Measurements from ENCODE around the gene TNFRSF13B.

Gene TNFRSF13B

DNA sequence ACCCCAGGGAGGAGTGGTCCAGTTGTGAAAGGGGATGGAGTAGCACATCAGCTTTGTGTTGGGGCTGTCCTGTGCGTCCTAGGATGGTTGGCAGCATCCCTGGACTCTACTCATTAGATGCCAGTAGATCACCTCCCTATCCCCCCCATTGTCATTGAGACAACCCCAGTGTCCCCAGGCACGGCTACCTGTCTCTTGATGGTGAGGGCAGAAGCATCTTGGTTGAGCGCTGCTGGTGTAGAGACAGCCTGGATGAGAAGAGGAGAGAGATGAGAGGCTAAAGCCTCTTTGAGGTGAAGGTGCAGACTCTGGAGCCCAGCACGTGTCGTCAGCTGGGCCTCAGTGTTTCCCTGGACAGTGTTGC is 55.4 kb downstream of the TNFRSF13B start:
- H3K4me2 ChIP-seq = no peak overlapping the region; the same call in 1 of the 2 replicates
- no peaks in the 10 kb centered on the region for H3K79me2 ChIP-seq (ENCODE audit: insufficient read depth, low read depth)
- H3K4me1 ChIP-seq (ENCODE audit: low read depth, poor library complexity, severe bottlenecking) = peaks cover 23% of the 10 kb centered on the region
- no peaks in the 10 kb centered on the region for H3K27me3 ChIP-seq (ENCODE audit: insufficient read depth, low read depth)
- TF ChIP-seq, protein P1, sequence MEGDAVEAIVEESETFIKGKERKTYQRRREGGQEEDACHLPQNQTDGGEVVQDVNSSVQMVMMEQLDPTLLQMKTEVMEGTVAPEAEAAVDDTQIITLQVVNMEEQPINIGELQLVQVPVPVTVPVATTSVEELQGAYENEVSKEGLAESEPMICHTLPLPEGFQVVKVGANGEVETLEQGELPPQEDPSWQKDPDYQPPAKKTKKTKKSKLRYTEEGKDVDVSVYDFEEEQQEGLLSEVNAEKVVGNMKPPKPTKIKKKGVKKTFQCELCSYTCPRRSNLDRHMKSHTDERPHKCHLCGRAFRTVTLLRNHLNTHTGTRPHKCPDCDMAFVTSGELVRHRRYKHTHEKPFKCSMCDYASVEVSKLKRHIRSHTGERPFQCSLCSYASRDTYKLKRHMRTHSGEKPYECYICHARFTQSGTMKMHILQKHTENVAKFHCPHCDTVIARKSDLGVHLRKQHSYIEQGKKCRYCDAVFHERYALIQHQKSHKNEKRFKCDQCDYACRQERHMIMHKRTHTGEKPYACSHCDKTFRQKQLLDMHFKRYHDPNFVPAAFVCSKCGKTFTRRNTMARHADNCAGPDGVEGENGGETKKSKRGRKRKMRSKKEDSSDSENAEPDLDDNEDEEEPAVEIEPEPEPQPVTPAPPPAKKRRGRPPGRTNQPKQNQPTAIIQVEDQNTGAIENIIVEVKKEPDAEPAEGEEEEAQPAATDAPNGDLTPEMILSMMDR (conservative IDR thresholded peaks at IDR 0.05; ENCODE audit: low read depth, low read length) = no peak
- H3K9ac ChIP-seq = no peak overlapping the region
- H2AFZ ChIP-seq (ENCODE audit: low read depth) = no peak overlapping the region
- H4K20me1 ChIP-seq (ENCODE audit: insufficient read depth) = no peaks in the 10 kb centered on the region
- H3K27ac ChIP-seq = no peak overlapping the region
- no peak overlapping the region for H3K4me3 ChIP-seq (IDR thresholded peaks at IDR 0.05; ENCODE audit: insufficient read depth, low read depth, low read length)
- no peaks in the 10 kb centered on the region for H3K36me3 ChIP-seq (ENCODE audit: insufficient read depth)

DNA sequence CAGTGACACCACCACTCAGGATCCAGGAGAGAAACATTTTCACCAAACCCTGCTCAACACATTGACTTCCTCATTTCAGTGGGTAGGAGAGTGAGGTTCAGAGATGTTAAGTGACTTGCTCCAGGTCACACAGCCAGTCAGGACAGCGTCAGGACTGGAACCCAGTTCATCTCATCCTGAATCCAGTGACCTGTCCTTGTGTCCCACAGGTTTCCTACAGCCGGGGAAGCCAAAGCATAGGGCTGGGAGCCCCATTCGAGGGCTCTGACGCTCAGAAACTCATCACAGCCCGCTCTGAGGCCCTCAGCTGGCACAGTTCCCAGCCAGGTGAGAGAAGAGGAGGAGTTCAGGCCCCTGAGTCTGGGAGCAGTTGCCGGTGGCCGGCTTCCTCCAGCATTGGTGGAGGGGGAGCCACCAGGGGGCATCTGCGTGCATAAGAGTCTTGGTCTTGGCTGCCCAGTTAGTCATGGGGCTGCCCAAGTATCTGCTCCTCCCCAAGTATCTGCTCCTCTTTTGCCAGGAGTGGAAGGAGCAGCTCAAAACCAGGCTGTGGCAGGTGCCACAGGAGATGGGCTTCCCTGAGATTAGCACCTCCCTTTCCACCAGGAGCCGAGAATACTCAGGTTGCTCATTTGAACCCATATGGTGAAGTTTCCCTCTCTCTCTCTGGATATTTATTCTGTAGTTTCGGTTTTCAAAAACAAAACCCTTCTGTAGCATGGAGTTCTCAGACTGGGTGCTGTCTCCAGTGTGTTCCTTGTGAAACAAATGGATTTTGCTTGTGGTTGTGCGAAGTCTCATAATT is 56.0 kb downstream of the TNFRSF13B start:
- Histone ChIP-seq H3K4me2 (peak overlapping the region; percentile 39; the same call in 1 of the 2 replicates), H3K27ac (no peak overlapping the region), H3K36me3 (ENCODE audit: insufficient read depth) (no peaks in the 10 kb centered on the region), H2AFZ (ENCODE audit: low read depth) (peak overlapping the region; percentile 61; the same call in 1 of the 2 replicates), H3K4me1 (ENCODE audit: low read depth, poor library complexity, severe bottlenecking) (peaks cover 23% of the 10 kb centered on the region), H3K79me2 (ENCODE audit: insufficient read depth, low read depth) (no peaks in the 10 kb centered on the region), H4K20me1 (ENCODE audit: insufficient read depth) (no peaks in the 10 kb centered on the region), H3K4me3 (IDR thresholded peaks at IDR 0.05; ENCODE audit: insufficient read depth, low read depth, low read length) (no peak overlapping the region), H3K9ac (no peak overlapping the region), H3K27me3 (ENCODE audit: insufficient read depth, low read depth) (no peaks in the 10 kb centered on the region)
- TF ChIP-seq, protein P1 (conservative IDR thresholded peaks at IDR 0.05; ENCODE audit: low read depth, low read length) = peak; percentile 55

DNA sequence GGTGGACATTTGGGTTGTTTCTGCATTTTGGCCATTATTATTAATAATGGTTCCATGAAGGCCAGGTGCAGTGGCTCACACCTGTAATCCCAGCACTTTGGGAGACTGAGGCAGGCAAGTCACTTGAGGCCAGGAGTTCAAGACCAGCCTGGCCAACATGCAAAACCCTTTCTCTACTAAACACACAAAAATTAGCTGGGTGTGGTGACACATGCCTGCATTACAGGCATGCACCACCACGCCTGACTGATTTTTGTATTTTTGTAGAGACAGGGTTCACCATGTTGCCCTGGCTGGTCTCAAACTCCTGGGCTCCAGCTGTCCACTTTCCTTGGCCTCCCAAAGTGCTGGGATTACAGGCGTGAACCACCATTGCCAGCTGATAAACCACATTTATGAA is 58.5 kb downstream of the TNFRSF13B start:
- no peaks in the 10 kb centered on the region for H3K79me2 ChIP-seq (ENCODE audit: insufficient read depth, low read depth)
- H3K27me3 ChIP-seq (ENCODE audit: insufficient read depth, low read depth) = no peaks in the 10 kb centered on the region
- H3K9ac ChIP-seq = no peak overlapping the region
- no peaks in the 10 kb centered on the region for H3K36me3 ChIP-seq (ENCODE audit: insufficient read depth)
- no peak overlapping the region for H3K27ac ChIP-seq
- TF ChIP-seq, protein P1 (conservative IDR thresholded peaks at IDR 0.05; ENCODE audit: low read depth, low read length) = no peak
- H3K4me2 ChIP-seq = no peak overlapping the region
- no peaks in the 10 kb centered on the region for H4K20me1 ChIP-seq (ENCODE audit: insufficient read depth)
- no peak overlapping the region for H3K4me3 ChIP-seq (IDR thresholded peaks at IDR 0.05; ENCODE audit: insufficient read depth, low read depth, low read length)
- no peak overlapping the region for H2AFZ ChIP-seq (ENCODE audit: low read depth)
- peaks cover 23% of the 10 kb centered on the region for H3K4me1 ChIP-seq (ENCODE audit: low read depth, poor library complexity, severe bottlenecking)

DNA sequence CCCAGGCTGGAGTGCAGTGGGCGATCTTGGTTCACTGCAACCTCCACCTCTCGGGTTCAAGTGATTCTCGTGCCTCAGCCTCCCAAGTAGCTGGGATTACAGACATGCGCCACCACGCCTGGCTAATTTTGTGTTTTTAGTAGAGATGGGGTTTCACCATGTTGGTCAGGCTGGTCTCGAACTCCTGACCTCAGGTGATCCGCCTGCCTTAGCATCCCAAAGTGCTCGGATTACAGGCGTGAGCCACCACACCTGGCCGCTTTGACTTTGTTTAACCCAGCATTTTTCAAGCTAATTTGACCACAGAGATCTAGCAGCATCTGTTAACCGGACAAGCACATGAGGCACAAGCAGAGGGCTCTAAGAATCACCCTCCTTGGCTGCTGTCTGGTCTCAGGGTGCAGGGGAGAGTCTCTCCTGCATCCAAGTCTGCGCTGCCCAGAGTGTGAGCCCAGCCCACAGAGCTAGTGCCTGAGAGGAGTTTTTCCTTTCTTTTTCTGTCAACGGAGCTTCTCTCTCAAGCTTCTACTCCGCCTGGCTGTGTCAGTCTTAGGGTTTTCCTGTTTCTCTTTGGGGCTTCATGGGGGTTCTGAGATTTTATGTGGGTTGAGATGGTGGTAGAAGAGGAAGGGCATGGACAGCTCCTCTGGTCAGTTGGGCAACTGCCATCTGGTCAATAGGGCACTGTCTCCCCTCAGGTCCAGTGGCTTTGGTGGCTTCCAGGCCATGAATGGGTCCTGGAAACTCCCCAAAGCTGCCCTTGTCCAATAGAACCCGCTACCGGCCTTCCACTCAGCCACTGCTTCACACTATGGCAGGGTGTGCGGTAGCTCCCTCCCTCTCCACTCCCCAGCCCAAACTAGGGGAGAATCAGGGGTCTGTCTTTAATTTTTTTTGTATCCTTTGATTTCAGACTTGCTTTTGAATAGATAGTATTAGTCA is 59.6 kb downstream of the TNFRSF13B start:
- Histone ChIP-seq H3K9ac (no peak overlapping the region), H3K4me2 (no peak overlapping the region), H4K20me1 (ENCODE audit: insufficient read depth) (no peaks in the 10 kb centered on the region), H3K36me3 (ENCODE audit: insufficient read depth) (no peaks in the 10 kb centered on the region), H2AFZ (ENCODE audit: low read depth) (no peak overlapping the region), H3K79me2 (ENCODE audit: insufficient read depth, low read depth) (no peaks in the 10 kb centered on the region), H3K27me3 (ENCODE audit: insufficient read depth, low read depth) (no peaks in the 10 kb centered on the region), H3K27ac (no peak overlapping the region), H3K4me1 (ENCODE audit: low read depth, poor library complexity, severe bottlenecking) (peaks cover 23% of the 10 kb centered on the region), H3K4me3 (IDR thresholded peaks at IDR 0.05; ENCODE audit: insufficient read depth, low read depth, low read length) (no peak overlapping the region)
- TF ChIP-seq, protein P1 (conservative IDR thresholded peaks at IDR 0.05; ENCODE audit: low read depth, low read length) = no peak
